Amygdala (tissue), 56 donors: ENCODE measurements around the gene FAM168A.

Source experiments
- DNase-seq, 56 donors: peaks; one replicate each; lab custom pipeline; 2025; lab: John Stamatoyannopoulos, UW

Gene FAM168A

GRCh38 chr11:73359930-73360742, 237.8 kb downstream of the FAM168A start:
- DNase-seq, result peak in 7 of 56 donors; percentile 9 to 45 (median 28)

- DNase-seq, result no peak
These were observed 238.6 kb downstream of the FAM168A start for GRCh38 chr11:73359341-73359740.

- no peak for DNase-seq
These were observed 239.8 kb downstream of the FAM168A start for GRCh38 chr11:73358071-73358470.

- DNase-seq, result peak in 3 of 56 donors; percentile 20 to 40 (median 33)
These were observed 240.7 kb downstream of the FAM168A start for GRCh38 chr11:73356979-73357860.

GRCh38 chr11:73355109-73355508, 242.8 kb downstream of the FAM168A start:
- DNase-seq, result no peak

- DNase-seq, result no peak
These were observed 244.5 kb downstream of the FAM168A start for GRCh38 chr11:73353422-73353821.

- peak in 25 of 56 donors; percentile 11 to 74 (median 32) for DNase-seq
These were observed 246.8 kb downstream of the FAM168A start for GRCh38 chr11:73350908-73351636.
